NB4 (cell line): Measurements from ENCODE around the gene GZMM.

Experiments used
- MYC ChIP-seq: IDR thresholded peaks from 2 replicates; pipeline ENCODE4 v1.6.1; 2011; ENCODE audit warnings: low read depth, low read length
- POLR2A ChIP-seq: IDR thresholded peaks from 2 replicates; pipeline ENCODE4 v1.6.1; 2011; ENCODE audit warnings: mild to moderate bottlenecking; ENCODE audit not compliant: insufficient read length; ENCODE audit errors: extremely low read depth
- TF ChIP-seq, protein P1 (sequence below): IDR thresholded peaks from one replicate; pipeline ENCODE4 v1.5.1; 2012; ENCODE audit warnings: low read depth, low read length
- TF ChIP-seq, protein P2 (sequence below): IDR thresholded peaks from 2 replicates; pipeline ENCODE4 v1.6.1; 2011; ENCODE audit warnings: low read depth, low read length

DNA sequence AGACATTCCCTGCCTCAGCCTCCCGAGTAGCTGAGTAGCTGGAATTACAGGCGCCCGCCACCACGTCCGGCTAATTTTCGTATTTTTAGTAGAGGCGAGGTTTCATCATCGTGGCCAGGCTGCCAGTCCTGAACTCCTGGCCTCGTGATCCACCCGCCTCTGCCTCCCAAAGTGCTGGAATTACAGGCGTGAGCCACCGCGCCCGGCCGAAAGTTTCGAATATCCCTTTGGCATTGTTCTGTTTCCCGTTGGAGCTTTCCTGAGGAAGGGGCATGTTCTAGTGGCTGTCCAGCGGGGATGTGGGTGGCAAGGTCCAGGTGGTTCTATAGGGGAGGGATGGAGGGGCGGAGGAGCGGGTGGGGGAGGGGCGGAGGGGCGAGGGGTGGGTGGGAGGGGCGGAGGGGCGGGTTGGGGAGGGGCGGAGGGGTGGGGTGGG lies 26.4 kb downstream of the GZMM start:
- TF ChIP-seq, protein P1, sequence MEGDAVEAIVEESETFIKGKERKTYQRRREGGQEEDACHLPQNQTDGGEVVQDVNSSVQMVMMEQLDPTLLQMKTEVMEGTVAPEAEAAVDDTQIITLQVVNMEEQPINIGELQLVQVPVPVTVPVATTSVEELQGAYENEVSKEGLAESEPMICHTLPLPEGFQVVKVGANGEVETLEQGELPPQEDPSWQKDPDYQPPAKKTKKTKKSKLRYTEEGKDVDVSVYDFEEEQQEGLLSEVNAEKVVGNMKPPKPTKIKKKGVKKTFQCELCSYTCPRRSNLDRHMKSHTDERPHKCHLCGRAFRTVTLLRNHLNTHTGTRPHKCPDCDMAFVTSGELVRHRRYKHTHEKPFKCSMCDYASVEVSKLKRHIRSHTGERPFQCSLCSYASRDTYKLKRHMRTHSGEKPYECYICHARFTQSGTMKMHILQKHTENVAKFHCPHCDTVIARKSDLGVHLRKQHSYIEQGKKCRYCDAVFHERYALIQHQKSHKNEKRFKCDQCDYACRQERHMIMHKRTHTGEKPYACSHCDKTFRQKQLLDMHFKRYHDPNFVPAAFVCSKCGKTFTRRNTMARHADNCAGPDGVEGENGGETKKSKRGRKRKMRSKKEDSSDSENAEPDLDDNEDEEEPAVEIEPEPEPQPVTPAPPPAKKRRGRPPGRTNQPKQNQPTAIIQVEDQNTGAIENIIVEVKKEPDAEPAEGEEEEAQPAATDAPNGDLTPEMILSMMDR: no peak
- TF ChIP-seq, protein P2, sequence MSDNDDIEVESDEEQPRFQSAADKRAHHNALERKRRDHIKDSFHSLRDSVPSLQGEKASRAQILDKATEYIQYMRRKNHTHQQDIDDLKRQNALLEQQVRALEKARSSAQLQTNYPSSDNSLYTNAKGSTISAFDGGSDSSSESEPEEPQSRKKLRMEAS: no peak
- TF ChIP-seq POLR2A (no peak), MYC (no peak)
